Measurements from ENCODE around the gene PUSL1. TPM values are rescaled to one million over a fixed set of nuclear protein-coding genes. Genes with fewer than 3 reads are reported as not detected.

The PUSL1 gene
- total RNA-seq, 2 experiments from 2014 or later, result 26.3 to 27.2 TPM

DNA sequence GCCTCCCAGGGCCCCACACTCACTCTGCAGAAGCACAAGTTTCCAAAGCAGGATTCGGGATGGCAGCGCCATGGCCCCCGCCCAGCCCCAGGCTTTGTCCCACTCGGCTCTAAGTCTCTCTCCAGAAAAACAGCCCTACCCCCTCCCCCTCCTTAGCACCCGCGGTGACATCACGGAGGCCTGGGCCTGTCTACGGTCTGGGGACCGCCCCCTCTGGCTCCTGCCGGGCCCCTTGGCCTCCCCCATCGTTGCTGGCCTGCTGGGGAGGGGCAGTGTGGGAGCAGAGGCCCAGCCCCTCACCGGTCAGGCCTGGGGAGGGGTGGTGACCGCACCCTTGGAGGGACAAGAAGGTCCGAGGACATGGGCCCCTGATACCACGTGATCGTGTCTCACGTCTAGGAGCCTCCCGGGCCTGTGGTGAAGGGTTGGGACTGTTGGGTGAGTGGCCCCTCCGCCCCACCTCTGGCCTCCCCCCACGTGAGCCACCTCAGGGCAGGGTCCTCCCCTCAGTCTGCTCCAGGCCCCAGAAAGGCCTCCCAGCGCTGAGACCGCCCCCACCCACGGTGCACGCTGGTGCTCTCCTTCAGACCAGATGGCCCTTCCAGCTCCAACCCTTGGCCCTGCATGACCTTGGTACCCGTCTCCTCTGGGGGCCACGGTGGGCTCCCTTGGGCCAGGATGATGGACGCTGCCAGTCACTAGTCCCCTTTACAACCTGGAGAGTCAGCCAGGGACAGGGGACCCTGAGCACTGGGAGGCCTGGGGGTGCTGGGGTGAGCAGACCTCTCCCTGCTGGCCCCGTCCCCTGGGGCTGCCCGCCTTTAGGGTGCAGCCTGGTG, 50.3 kb downstream of the PUSL1 start, which contains the start of gene MXRA8:
Gene MXRA8 (minus strand): TSS at position 123 of the 839 bp plus-strand sequence. CDS start 51 bp downstream, at position 72.
- Mint-ChIP-seq H3K9me3 (ENCODE audit: low read depth) (no peaks in the 10 kb centered on the region), H3K4me1 (peaks cover 11% of the 10 kb centered on the region), H3K36me3 (no peaks in the 10 kb centered on the region), H3K4me3 (no peak within 1 kb of the TSS), H3K27ac (peak within 1 kb of the TSS; percentile 26), H3K27me3 (peaks cover 7% of the 10 kb centered on the region)
- CTCF ChIA-PET, result interaction anchor here (1.2 to 1.7 kb wide), 3 partner anchors 13 to 16 kb away, joined by 3 to 7 read pairs (median 5); partner anchors contain the start of gene AURKAIP1
- ATAC-seq (no peak), DNase-seq (no peak)

DNA sequence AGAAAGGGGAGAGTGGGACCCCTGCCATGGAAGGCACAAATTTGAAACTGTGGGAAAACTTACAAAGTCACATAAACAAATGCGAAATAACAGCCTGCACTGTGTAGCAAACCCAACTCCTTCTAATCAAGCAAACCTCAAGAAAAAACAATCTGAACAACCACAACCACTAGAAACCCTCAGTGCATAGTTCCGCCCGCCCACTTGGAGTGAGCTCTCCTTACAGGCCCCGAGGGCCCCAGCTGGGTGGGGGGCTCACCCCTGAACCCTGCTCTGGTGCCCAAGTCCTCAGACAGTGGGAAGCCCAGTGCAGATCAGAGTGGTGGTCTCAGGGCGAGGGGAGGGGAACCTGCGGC, 50.9 kb downstream of the PUSL1 start:
- ATAC-seq (peak; percentile 48), DNase-seq (no peak)
- peaks cover under 1% of the 10 kb centered on the region for H3K27me3 Mint-ChIP-seq
- peak overlapping the region; percentile 26 for H3K27ac Mint-ChIP-seq
- H3K36me3 Mint-ChIP-seq, result no peaks in the 10 kb centered on the region
- CTCF ChIA-PET, result interaction anchor here (1.5 kb wide), 2 partner anchors 9 to 13 kb away, joined by 3 to 7 read pairs; no protein-coding TSS in a partner anchor
- H3K4me1 Mint-ChIP-seq, result peaks cover 9% of the 10 kb centered on the region
- no peaks in the 10 kb centered on the region for H3K9me3 Mint-ChIP-seq (ENCODE audit: low read depth)
- H3K4me3 Mint-ChIP-seq, result no peak overlapping the region

DNA sequence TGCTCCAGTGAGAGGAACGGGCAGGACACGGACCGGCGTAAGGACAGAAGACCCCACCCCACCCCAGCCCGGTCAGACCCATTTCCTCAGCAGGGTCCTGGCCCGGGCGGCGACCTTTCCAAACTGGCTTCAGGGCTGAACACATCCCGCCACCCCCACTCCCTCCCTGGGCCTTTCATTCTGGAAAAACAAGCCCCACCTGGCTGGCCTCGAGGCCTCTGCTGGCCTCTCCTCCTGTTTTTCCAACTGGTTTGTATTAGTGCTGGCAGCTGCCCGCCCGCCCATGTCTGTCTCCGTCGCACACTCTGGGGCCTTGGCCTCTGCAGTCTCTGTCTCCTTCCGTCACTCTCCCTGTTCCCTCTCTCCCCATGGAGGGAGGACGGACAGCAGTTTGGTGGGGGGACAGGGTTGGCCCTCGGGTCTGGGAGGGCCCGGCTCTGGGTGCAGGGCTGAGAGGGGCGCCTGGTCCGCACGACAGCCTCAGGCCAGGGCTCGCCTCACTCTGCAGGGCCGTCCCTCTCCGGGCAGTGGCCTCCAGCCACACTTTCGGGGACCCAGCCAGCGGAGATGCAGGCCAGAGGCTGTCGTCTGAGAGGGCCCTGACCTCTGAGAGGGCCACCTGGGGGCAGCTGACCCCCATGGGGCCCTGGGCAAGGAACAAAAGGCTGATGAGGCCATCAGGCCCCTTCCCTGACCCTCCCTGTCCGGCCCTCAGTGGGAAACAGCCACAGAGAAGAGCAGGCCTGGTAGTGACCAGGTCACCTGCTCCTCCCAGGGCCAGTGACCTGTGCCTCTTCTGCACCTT, 51.5 kb downstream of the PUSL1 start:
- no peaks in the 10 kb centered on the region for H3K27me3 Mint-ChIP-seq
- peaks cover 8% of the 10 kb centered on the region for H3K4me1 Mint-ChIP-seq
- no peak overlapping the region for H3K4me3 Mint-ChIP-seq
- no peaks in the 10 kb centered on the region for H3K36me3 Mint-ChIP-seq
- DNase-seq, result no peak
- no peak for ATAC-seq
- no peaks in the 10 kb centered on the region for H3K9me3 Mint-ChIP-seq (ENCODE audit: low read depth)
- CTCF ChIA-PET, result interaction anchor here (1.5 kb wide), 2 partner anchors 9 to 12 kb away, joined by 3 to 7 read pairs; no protein-coding TSS in a partner anchor
- no peak overlapping the region for H3K27ac Mint-ChIP-seq

DNA sequence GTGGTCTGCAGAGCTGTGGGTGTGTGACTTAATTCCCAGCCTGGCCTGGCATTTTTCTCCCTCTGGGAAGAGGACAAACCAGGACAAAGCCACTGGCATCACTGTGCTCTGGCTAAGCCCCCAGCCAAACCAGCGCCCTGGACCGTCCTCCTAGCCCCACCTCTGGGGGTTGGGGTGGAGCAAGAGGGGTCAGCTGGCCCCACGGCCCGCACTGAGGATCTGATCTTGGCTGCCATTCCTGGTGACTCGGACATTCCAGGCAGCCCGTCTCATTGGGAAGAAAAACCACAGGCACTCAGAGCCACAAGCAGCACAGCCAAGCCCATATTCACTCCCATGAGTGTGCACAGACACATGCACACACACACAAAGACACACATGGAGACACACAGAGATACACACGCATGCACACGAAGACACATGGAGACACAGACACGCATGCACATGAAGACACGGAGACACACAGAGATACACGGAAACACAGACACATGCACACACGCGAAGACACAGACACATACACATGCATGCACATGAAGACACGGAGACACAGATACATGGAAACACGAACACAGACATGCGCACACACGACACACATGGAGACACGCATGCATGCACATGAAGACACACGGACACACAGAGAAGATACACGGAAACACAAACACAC, 52.2 kb downstream of the PUSL1 start:
- Mint-ChIP-seq H3K36me3 (no peaks in the 10 kb centered on the region), H3K27me3 (no peaks in the 10 kb centered on the region), H3K4me1 (peaks cover 8% of the 10 kb centered on the region), H3K9me3 (ENCODE audit: low read depth) (no peaks in the 10 kb centered on the region), H3K4me3 (no peak overlapping the region), H3K27ac (no peak overlapping the region)
- DNase-seq (no peak), ATAC-seq (no peak)
- CTCF ChIA-PET, result interaction anchor here (1.5 kb wide), 1 partner anchor 8 kb away, joined by 3 read pairs; no protein-coding TSS in a partner anchor

Small RNA genes within 50 kb of the gene (microRNA-seq; reads per million reads assigned to microRNA genes)
- not detected for gene MIR6726
- not detected for gene MIR6727
- not detected for gene MIR6808

Other genes with a start within 250 kb of the PUSL1 start
- not detected for gene RNF223, start 234.3 kb upstream of the PUSL1 start, total RNA-seq
- 10 to 100 TPM; 22.9 to 23.6 TPM for gene C1orf159, start 192.5 kb upstream of the PUSL1 start, total RNA-seq
- gene TTLL10, start 134.7 kb upstream of the PUSL1 start, total RNA-seq, result not detected
- gene TNFRSF18, start 102.0 kb upstream of the PUSL1 start, total RNA-seq, result 100 to 1,000 TPM in 1 of 2 experiments, 10 to 100 TPM in 1; 28.1 to 156 TPM
- gene TNFRSF4, start 94.4 kb upstream of the PUSL1 start, total RNA-seq, result 10 to 100 TPM in 1 of 2 experiments, 1 to 10 TPM in 1; 8.1 to 72.4 TPM
- gene SDF4, start 76.6 kb upstream of the PUSL1 start, total RNA-seq, result 100 to 1,000 TPM; 109 to 144 TPM
- 10 to 100 TPM; 17.6 to 25.5 TPM for gene B3GALT6, start 76.4 kb upstream of the PUSL1 start, total RNA-seq
- gene C1QTNF12, start 61.9 kb upstream of the PUSL1 start, total RNA-seq, result 1 to 10 TPM; 2.0 to 2.6 TPM
- gene UBE2J2, start 34.7 kb upstream of the PUSL1 start, total RNA-seq, result 10 to 100 TPM; 71.3 to 83.3 TPM
- gene SCNN1D, start 28.2 kb upstream of the PUSL1 start, total RNA-seq, result 1 to 10 TPM; 4.7 to 5.0 TPM
- 10 to 100 TPM; 71.7 to 99.9 TPM for gene ACAP3, start 667 bp upstream of the PUSL1 start, total RNA-seq
- gene INTS11, start 16.1 kb downstream of the PUSL1 start, total RNA-seq, result 100 to 1,000 TPM; 126 to 135 TPM
- 10 to 100 TPM; 17.6 to 18.5 TPM for gene CPTP, start 16.2 kb downstream of the PUSL1 start, total RNA-seq
- under 1 TPM; 0.77 to 0.82 TPM for gene TAS1R3, start 22.7 kb downstream of the PUSL1 start, total RNA-seq
- 10 to 100 TPM; 35.2 to 42.0 TPM for gene DVL1, start 40.8 kb downstream of the PUSL1 start, total RNA-seq
- gene MXRA8, start 50.0 kb downstream of the PUSL1 start, total RNA-seq, result under 1 TPM in 1 of 2 experiments, not detected in 1; 0.61 TPM
- gene AURKAIP1, start 66.6 kb downstream of the PUSL1 start, total RNA-seq, result 100 to 1,000 TPM; 139 to 141 TPM
- 100 to 1,000 TPM; 120 to 124 TPM for gene CCNL2, start 90.7 kb downstream of the PUSL1 start, total RNA-seq
- 100 to 1,000 TPM in 1 of 2 experiments, 10 to 100 TPM in 1; 95.2 to 130 TPM for gene MRPL20, start 98.7 kb downstream of the PUSL1 start, total RNA-seq
- not detected for gene ANKRD65, start 112.7 kb downstream of the PUSL1 start, total RNA-seq
- under 1 TPM; 0.20 to 0.28 TPM for gene VWA1, start 127.1 kb downstream of the PUSL1 start, total RNA-seq
- gene ATAD3C, start 141.1 kb downstream of the PUSL1 start, total RNA-seq, result under 1 TPM; 0.38 to 0.87 TPM
- gene ATAD3B, start 163.2 kb downstream of the PUSL1 start, total RNA-seq, result 10 to 100 TPM; 46.5 to 63.3 TPM
- 10 to 100 TPM; 45.1 to 58.9 TPM for gene ATAD3A, start 203.6 kb downstream of the PUSL1 start, total RNA-seq
- under 1 TPM; 0.38 to 0.61 TPM for gene TMEM240, start 232.0 kb downstream of the PUSL1 start, total RNA-seq